IMR-90 (cell line): ENCODE measurements around the gene VPS33B.

Source experiments
- BHLHE40 ChIP-seq: fragments of 150-350 bp; IDR thresholded peaks from 2 replicates; pipeline ENCODE4 v1.6.1; 2016; ENCODE audit warnings: mild to moderate bottlenecking, low read depth, low read length
- CEBPB ChIP-seq: IDR thresholded peaks from 2 replicates; pipeline ENCODE4 v1.6.1; 2012; ENCODE audit warnings: low read depth, low read length, improper control_type of control experiment
- CHD1 ChIP-seq: IDR thresholded peaks from 2 replicates; pipeline ENCODE4 v1.6.1; 2012; ENCODE audit warnings: low read depth, low read length, improper control_type of control experiment
- CTCF ChIP-seq: conservative IDR thresholded peaks from 2 replicates; pipeline ENCODE4 v1.5.1; 2012; ENCODE audit warnings: mild to moderate bottlenecking, low read depth, low read length, improper control_type of control experiment
- MAFK ChIP-seq: IDR thresholded peaks from 2 replicates; pipeline ENCODE4 v1.6.1; 2012; ENCODE audit warnings: low read depth, low read length, improper control_type of control experiment
- MAZ ChIP-seq: IDR thresholded peaks from 2 replicates; pipeline ENCODE4 v1.6.1; 2012; ENCODE audit warnings: low read depth, mild to moderate bottlenecking, low read length, improper control_type of control experiment, moderate library complexity, borderline replicate concordance
- MXI1 ChIP-seq: IDR thresholded peaks from 2 replicates; pipeline ENCODE4 v1.6.1; 2012; ENCODE audit warnings: low read depth, mild to moderate bottlenecking, low read length, moderate library complexity, borderline replicate concordance
- POLR2A ChIP-seq: IDR thresholded peaks from 2 replicates; pipeline ENCODE4 v1.6.1; 2012; ENCODE audit warnings: mild to moderate bottlenecking, low read depth, low read length
- RAD21 ChIP-seq: IDR thresholded peaks from 2 replicates; pipeline ENCODE4 v1.6.1; 2012; ENCODE audit warnings: low read length, improper control_type of control experiment
- RCOR1 ChIP-seq: IDR thresholded peaks from 2 replicates; pipeline ENCODE4 v1.6.1; 2012; ENCODE audit warnings: mild to moderate bottlenecking, low read length, improper control_type of control experiment; ENCODE audit not compliant: insufficient replicate concordance
- RFX5 ChIP-seq: IDR thresholded peaks from 2 replicates; pipeline ENCODE4 v1.8.0; 2012; ENCODE audit warnings: low read depth, mild to moderate bottlenecking, low read length, moderate library complexity
- SMC3 ChIP-seq: fragments of 150-350 bp; IDR thresholded peaks from 2 replicates; pipeline ENCODE4 v1.6.1; 2016; ENCODE audit warnings: low read depth, mild to moderate bottlenecking, antibody characterized with exemption, low read length, moderate library complexity
- USF2 ChIP-seq: fragments of 150-350 bp; IDR thresholded peaks from 2 replicates; pipeline ENCODE4 v1.6.1; 2017; ENCODE audit warnings: mild to moderate bottlenecking, antibody characterized with exemption, low read length, low read depth

- TF ChIP-seq CTCF (no peak), SMC3 (no peak), USF2 (no peak), CEBPB (no peak), MXI1 (no peak), RCOR1 (no peak), POLR2A (no peak), RFX5 (no peak), BHLHE40 (no peak), RAD21 (no peak), MAFK (no peak), CHD1 (no peak), MAZ (no peak)
These were observed 55.2 kb downstream of the VPS33B start for GRCh38 chr15:90967206-90967605.
